ENCODE results near the gene CLGN.
A peak's percentile ranks its signal among the peaks of the same experiment; 100 is the strongest.

The CLGN gene

DNA sequence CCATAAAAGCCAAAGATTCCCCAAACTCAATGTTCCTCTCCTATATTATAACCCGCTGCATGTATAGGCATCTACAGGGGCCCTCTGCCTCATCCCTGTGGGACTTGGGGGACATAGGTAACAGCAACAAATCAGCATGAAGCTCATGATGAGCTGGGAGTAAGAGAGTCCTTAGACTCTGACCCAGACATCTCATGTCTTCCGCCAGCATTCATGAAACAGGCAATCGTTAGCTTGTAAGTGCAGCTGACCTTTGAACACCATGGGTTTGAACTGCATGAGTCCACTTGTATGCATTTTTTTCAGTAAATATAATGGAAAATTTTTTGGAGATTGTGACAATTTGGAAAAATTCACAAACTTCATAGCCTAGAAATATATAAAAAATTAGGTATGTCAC, 64.4 kb downstream of the CLGN start:
- Histone ChIP-seq H3K36me3 (replicated peaks in 1 of 2; ENCODE audit: control insufficient read depth in 2 of 2, insufficient read depth in 2 of 2, low read length in 2 of 2) (no peaks in the 10 kb centered on the region), H3K4me3 (ENCODE audit: low read length in 2 of 2) (no peak overlapping the region), H2AFZ (ENCODE audit: low read length) (no peak overlapping the region), H3K23ac (ENCODE audit: low read depth, low read length, poor library complexity) (no peak overlapping the region), H3K4me1 (ENCODE audit: control insufficient read depth in 2 of 2, insufficient read depth in 1 of 2, low read depth in 1 of 2, low read length in 2 of 2) (no peaks in the 10 kb centered on the region), H2BK15ac (ENCODE audit: low read length) (no peak overlapping the region), H3K27me3 (ENCODE audit: control insufficient read depth in 3 of 3, insufficient read depth in 3 of 3, low read depth in 1 of 3, low read length in 3 of 3) (no peaks in the 10 kb centered on the region), H4K8ac (ENCODE audit: low read depth, low read length) (no peak overlapping the region), H2AK5ac (ENCODE audit: low read depth, low read length) (no peak overlapping the region), H3K9ac (ENCODE audit: low read depth, low read length, poor library complexity) (no peak overlapping the region), H3K27ac (replicated peaks; ENCODE audit: low read length) (no peak overlapping the region), H4K91ac (ENCODE audit: low read depth, low read length, poor library complexity) (no peak overlapping the region), H2BK5ac (ENCODE audit: low read length) (no peak overlapping the region), H2BK120ac (ENCODE audit: low read depth, low read length) (no peak overlapping the region), H3K4me2 (ENCODE audit: insufficient read depth, low read length, poor library complexity, severe bottlenecking) (no peak overlapping the region), H3K14ac (ENCODE audit: low read length) (no peak overlapping the region), H2BK12ac (ENCODE audit: low read length) (no peak overlapping the region), H3K79me1 (ENCODE audit: low read depth, low read length) (no peaks in the 10 kb centered on the region), H3K9me3 (replicated peaks in 1 of 2; ENCODE audit: control insufficient read depth in 2 of 2, insufficient read depth in 1 of 2, low read depth in 1 of 2, low read length in 2 of 2) (no peaks in the 10 kb centered on the region), H3K4ac (ENCODE audit: low read length) (no peak overlapping the region), H3K18ac (ENCODE audit: low read length) (no peak overlapping the region)
- DNase-seq (ENCODE audit: low spot score) = no peak
- no CpG with 5 or more reads among the region's 3 CpGs for WGBS, 2 donors (ENCODE audit: extremely low coverage in 2 of 2, insufficient read length in 2 of 2, insufficient replicate concordance in 1 of 2)

DNA sequence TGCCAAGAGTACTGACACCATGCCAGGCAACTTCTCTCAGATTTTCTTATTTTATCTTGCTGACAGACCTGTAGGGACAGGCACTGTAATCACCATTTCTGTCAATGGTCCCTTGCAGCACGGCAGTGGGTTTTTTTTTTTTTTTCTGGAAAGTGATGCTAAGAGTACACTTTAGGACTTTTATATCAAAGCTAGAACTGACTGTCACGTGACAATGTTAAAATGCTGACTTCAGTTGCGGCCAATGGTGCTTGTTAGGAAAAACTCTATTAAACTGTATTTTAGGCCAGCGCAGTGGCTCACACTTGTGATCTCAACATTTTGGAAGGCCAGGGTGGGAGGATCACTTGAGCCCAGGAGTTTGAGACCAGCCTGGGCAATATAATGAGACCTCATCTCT, 66.3 kb downstream of the CLGN start:
- Histone ChIP-seq H4K91ac (ENCODE audit: low read depth, low read length, poor library complexity) (no peak overlapping the region), H3K14ac (ENCODE audit: low read length) (no peak overlapping the region), H3K4me2 (ENCODE audit: insufficient read depth, low read length, poor library complexity, severe bottlenecking) (no peak overlapping the region), H2BK120ac (ENCODE audit: low read depth, low read length) (no peak overlapping the region), H2BK15ac (ENCODE audit: low read length) (no peak overlapping the region), H3K4me1 (ENCODE audit: control insufficient read depth in 2 of 2, insufficient read depth in 1 of 2, low read depth in 1 of 2, low read length in 2 of 2) (peaks cover 2 to 4% of the 10 kb centered on the region in 2 donors), H3K27me3 (ENCODE audit: control insufficient read depth in 3 of 3, insufficient read depth in 3 of 3, low read depth in 1 of 3, low read length in 3 of 3) (no peaks in the 10 kb centered on the region), H3K18ac (ENCODE audit: low read length) (no peak overlapping the region), H3K9me3 (replicated peaks in 1 of 2; ENCODE audit: control insufficient read depth in 2 of 2, insufficient read depth in 1 of 2, low read depth in 1 of 2, low read length in 2 of 2) (no peaks in the 10 kb centered on the region), H3K36me3 (replicated peaks in 1 of 2; ENCODE audit: control insufficient read depth in 2 of 2, insufficient read depth in 2 of 2, low read length in 2 of 2) (no peaks in the 10 kb centered on the region), H2AK5ac (ENCODE audit: low read depth, low read length) (no peak overlapping the region), H3K79me1 (ENCODE audit: low read depth, low read length) (no peaks in the 10 kb centered on the region), H3K4ac (ENCODE audit: low read length) (no peak overlapping the region), H4K8ac (ENCODE audit: low read depth, low read length) (no peak overlapping the region), H2BK12ac (ENCODE audit: low read length) (no peak overlapping the region), H3K4me3 (ENCODE audit: low read length in 2 of 2) (no peak overlapping the region), H3K23ac (ENCODE audit: low read depth, low read length, poor library complexity) (no peak overlapping the region), H3K27ac (replicated peaks; ENCODE audit: low read length) (no peak overlapping the region), H2AFZ (ENCODE audit: low read length) (no peak overlapping the region), H3K9ac (ENCODE audit: low read depth, low read length, poor library complexity) (no peak overlapping the region), H2BK5ac (ENCODE audit: low read length) (no peak overlapping the region)
- DNase-seq (ENCODE audit: low spot score) = no peak
- WGBS, 2 donors (ENCODE audit: extremely low coverage in 2 of 2, insufficient read length in 2 of 2, insufficient replicate concordance in 1 of 2) = no CpG with 5 or more reads among the region's 4 CpGs

DNA sequence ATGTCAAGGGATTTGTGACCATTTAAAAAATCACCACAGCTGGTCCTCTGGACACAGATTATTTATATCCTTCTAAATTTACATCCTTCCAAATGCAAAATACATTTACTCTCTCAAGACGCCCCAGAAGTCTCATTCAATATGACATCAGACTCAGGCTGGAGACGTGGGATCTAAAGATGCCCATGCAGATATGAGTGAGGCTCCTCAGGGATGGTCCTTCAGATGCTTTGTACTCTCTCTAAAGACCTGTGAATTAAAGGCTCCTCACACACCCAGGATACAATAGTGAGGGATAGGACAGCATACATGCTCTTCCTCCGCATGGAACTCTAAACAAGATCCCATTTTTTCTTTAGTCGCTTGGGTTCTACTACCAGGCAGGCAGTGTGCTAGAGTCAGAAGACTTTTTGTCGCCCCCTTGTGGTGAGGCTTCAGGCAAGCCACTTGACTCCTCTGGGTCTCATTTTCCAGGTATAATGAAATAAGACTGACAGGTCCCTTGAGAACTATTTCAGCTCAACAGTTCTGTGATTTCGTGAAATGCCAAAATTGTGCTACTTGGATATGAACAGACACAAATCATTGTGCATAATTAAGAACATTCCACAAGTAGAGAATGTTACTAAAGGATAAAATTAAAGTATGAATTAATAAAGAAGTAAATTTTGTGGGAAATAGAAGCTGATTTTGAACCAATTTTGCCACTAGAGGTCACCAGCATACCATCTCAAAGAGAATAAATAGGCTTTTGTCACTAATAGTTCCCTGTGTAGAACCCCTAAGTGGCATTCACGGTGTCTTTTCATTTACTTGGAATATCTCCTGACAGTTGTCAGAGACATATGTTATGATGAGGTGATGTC, 67.7 kb downstream of the CLGN start:
- Histone ChIP-seq H3K18ac (ENCODE audit: low read length) (no peak overlapping the region), H3K79me1 (ENCODE audit: low read depth, low read length) (no peaks in the 10 kb centered on the region), H2BK12ac (ENCODE audit: low read length) (no peak overlapping the region), H2AFZ (ENCODE audit: low read length) (no peak overlapping the region), H4K8ac (ENCODE audit: low read depth, low read length) (no peak overlapping the region), H3K4me2 (ENCODE audit: insufficient read depth, low read length, poor library complexity, severe bottlenecking) (no peak overlapping the region), H3K27me3 (ENCODE audit: control insufficient read depth in 3 of 3, insufficient read depth in 3 of 3, low read depth in 1 of 3, low read length in 3 of 3) (no peaks in the 10 kb centered on the region), H3K23ac (ENCODE audit: low read depth, low read length, poor library complexity) (no peak overlapping the region), H3K4ac (ENCODE audit: low read length) (no peak overlapping the region), H3K4me3 (ENCODE audit: low read length in 2 of 2) (no peak overlapping the region), H2BK5ac (ENCODE audit: low read length) (no peak overlapping the region), H3K9me3 (replicated peaks in 1 of 2; ENCODE audit: control insufficient read depth in 2 of 2, insufficient read depth in 1 of 2, low read depth in 1 of 2, low read length in 2 of 2) (no peaks in the 10 kb centered on the region), H3K4me1 (ENCODE audit: control insufficient read depth in 2 of 2, insufficient read depth in 1 of 2, low read depth in 1 of 2, low read length in 2 of 2) (peaks cover 2 to 4% of the 10 kb centered on the region in 2 donors), H3K9ac (ENCODE audit: low read depth, low read length, poor library complexity) (no peak overlapping the region), H2BK15ac (ENCODE audit: low read length) (no peak overlapping the region), H3K27ac (replicated peaks; ENCODE audit: low read length) (no peak overlapping the region), H3K36me3 (replicated peaks in 1 of 2; ENCODE audit: control insufficient read depth in 2 of 2, insufficient read depth in 2 of 2, low read length in 2 of 2) (no peaks in the 10 kb centered on the region), H2AK5ac (ENCODE audit: low read depth, low read length) (no peak overlapping the region), H3K14ac (ENCODE audit: low read length) (no peak overlapping the region), H2BK120ac (ENCODE audit: low read depth, low read length) (no peak overlapping the region), H4K91ac (ENCODE audit: low read depth, low read length, poor library complexity) (no peak overlapping the region)
- WGBS, 2 donors (ENCODE audit: extremely low coverage in 2 of 2, insufficient read length in 2 of 2, insufficient replicate concordance in 1 of 2) = no CpG with 5 or more reads among the region's 7 CpGs
- DNase-seq (ENCODE audit: low spot score) = peak; percentile 83

DNA sequence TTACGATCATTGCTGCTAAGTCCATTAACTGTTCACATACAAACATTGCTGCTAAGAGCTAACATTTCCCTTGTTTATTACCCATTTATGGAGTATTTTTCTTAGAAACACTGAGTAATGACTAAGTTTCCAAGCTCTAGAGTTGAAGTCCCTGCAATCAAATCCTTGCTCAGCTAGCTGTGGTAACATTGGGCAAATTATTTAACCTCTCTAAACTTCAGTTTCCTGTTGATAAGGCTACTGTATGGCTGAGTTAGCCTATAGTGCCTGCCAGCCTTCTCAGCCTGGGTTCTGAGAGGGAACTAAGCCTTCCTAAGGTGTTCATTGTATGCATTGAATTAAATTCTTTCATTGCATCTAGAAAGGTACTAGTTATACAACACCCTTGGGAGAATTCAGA, 69.2 kb downstream of the CLGN start:
- no peak overlapping the region for H3K18ac ChIP-seq (ENCODE audit: low read length)
- H3K4ac ChIP-seq (ENCODE audit: low read length) = no peak overlapping the region
- no peaks in the 10 kb centered on the region for H3K27me3 ChIP-seq (ENCODE audit: control insufficient read depth in 3 of 3, insufficient read depth in 3 of 3, low read depth in 1 of 3, low read length in 3 of 3)
- no peak overlapping the region for H3K23ac ChIP-seq (ENCODE audit: low read depth, low read length, poor library complexity)
- no peak overlapping the region for H4K91ac ChIP-seq (ENCODE audit: low read depth, low read length, poor library complexity)
- no peak overlapping the region for H3K4me2 ChIP-seq (ENCODE audit: insufficient read depth, low read length, poor library complexity, severe bottlenecking)
- peaks cover 7 to 10% of the 10 kb centered on the region in 2 donors for H3K4me1 ChIP-seq (ENCODE audit: control insufficient read depth in 2 of 2, insufficient read depth in 1 of 2, low read depth in 1 of 2, low read length in 2 of 2)
- H3K9ac ChIP-seq (ENCODE audit: low read depth, low read length, poor library complexity) = no peak overlapping the region
- H3K4me3 ChIP-seq (ENCODE audit: low read length in 2 of 2) = no peak overlapping the region
- DNase-seq (ENCODE audit: low spot score) = no peak
- no peaks in the 10 kb centered on the region for H3K79me1 ChIP-seq (ENCODE audit: low read depth, low read length)
- no peaks in the 10 kb centered on the region for H3K36me3 ChIP-seq (replicated peaks in 1 of 2; ENCODE audit: control insufficient read depth in 2 of 2, insufficient read depth in 2 of 2, low read length in 2 of 2)
- no peak overlapping the region for H3K14ac ChIP-seq (ENCODE audit: low read length)
- no peak overlapping the region for H3K27ac ChIP-seq (replicated peaks; ENCODE audit: low read length)
- H3K9me3 ChIP-seq (replicated peaks in 1 of 2; ENCODE audit: control insufficient read depth in 2 of 2, insufficient read depth in 1 of 2, low read depth in 1 of 2, low read length in 2 of 2) = no peaks in the 10 kb centered on the region
- no peak overlapping the region for H2BK15ac ChIP-seq (ENCODE audit: low read length)
- H2AK5ac ChIP-seq (ENCODE audit: low read depth, low read length) = no peak overlapping the region
- no peak overlapping the region for H2BK120ac ChIP-seq (ENCODE audit: low read depth, low read length)
- no peak overlapping the region for H2BK12ac ChIP-seq (ENCODE audit: low read length)
- H4K8ac ChIP-seq (ENCODE audit: low read depth, low read length) = no peak overlapping the region
- H2BK5ac ChIP-seq (ENCODE audit: low read length) = no peak overlapping the region
- no CpG with 5 or more reads among the region's 1 CpG for WGBS, 2 donors (ENCODE audit: extremely low coverage in 2 of 2, insufficient read length in 2 of 2, insufficient replicate concordance in 1 of 2)
- no peak overlapping the region for H2AFZ ChIP-seq (ENCODE audit: low read length)
